MG63 (cell line): Measurements from ENCODE around the gene ATP12A. TPM values are rescaled to one million over a fixed set of nuclear protein-coding genes. Genes with fewer than 3 reads are reported as not detected.

ENCODE experiments used
- DNase-seq: peaks from one replicate; pipeline ENCODE4 v3.0.0-alpha.2; 2020
- H3K27me3 ChIP-seq: fragments of 250-450 bp; sonication (Bioruptor Pico); 2 replicates; pipeline ENCODE4 v1.5.1; 2020; ENCODE audit warnings: mild to moderate bottlenecking, moderate library complexity
- H3K36me3 ChIP-seq: fragments of 250-450 bp; sonication (Bioruptor Pico); 2 replicates; pipeline ENCODE4 v1.5.1; 2020; ENCODE audit warnings: mild to moderate bottlenecking, moderate library complexity
- H3K4me3 ChIP-seq: fragments of 250-450 bp; sonication (Bioruptor Pico); 2 replicates; pipeline ENCODE4 v1.5.1; 2020; ENCODE audit warnings: mild to moderate bottlenecking, moderate library complexity
- H3K9me3 ChIP-seq: fragments of 250-450 bp; sonication (Bioruptor Pico); 2 replicates; pipeline ENCODE4 v1.5.1; 2020; ENCODE audit warnings: mild to moderate bottlenecking, moderate library complexity
- total RNA-seq: library from RNA; depleted of rRNA; stranded (reverse); fragments of >200 nt; shearing (Covaris generic); gene quantifications from 2 replicates; pipeline ENCODE4 v1.2.3, GENCODE V29; 2014; ENCODE audit warnings: low replicate concordance

Gene ATP12A
- total RNA-seq, 1 experiment from 2014 or later, result not detected

- no peaks in the 10 kb centered on the region for H3K27me3 ChIP-seq
- H3K36me3 ChIP-seq, result no peaks in the 10 kb centered on the region
- no peak overlapping the region for H3K4me3 ChIP-seq
- H3K9me3 ChIP-seq, result no peaks in the 10 kb centered on the region
- no peak for DNase-seq
Measured at GRCh38 chr13:24659239-24659638, 21.0 kb upstream of the ATP12A start.

GRCh38 chr13:24660023-24660741, 20.0 kb upstream of the ATP12A start:
- Histone ChIP-seq H3K4me3 (no peak overlapping the region), H3K36me3 (no peaks in the 10 kb centered on the region), H3K27me3 (no peaks in the 10 kb centered on the region), H3K9me3 (no peaks in the 10 kb centered on the region)
- DNase-seq, result no peak

- Histone ChIP-seq H3K27me3 (no peaks in the 10 kb centered on the region), H3K36me3 (no peaks in the 10 kb centered on the region), H3K9me3 (no peaks in the 10 kb centered on the region), H3K4me3 (no peak overlapping the region)
- no peak for DNase-seq
Measured at GRCh38 chr13:24661713-24662112, 18.5 kb upstream of the ATP12A start.

GRCh38 chr13:24662195-24663088, 17.8 kb upstream of the ATP12A start:
- Histone ChIP-seq H3K4me3 (no peak overlapping the region), H3K27me3 (no peaks in the 10 kb centered on the region)

GRCh38 chr13:24663089-24663395, 17.2 kb upstream of the ATP12A start:
- no peak overlapping the region for H3K4me3 ChIP-seq
- no peaks in the 10 kb centered on the region for H3K9me3 ChIP-seq
- no peaks in the 10 kb centered on the region for H3K27me3 ChIP-seq
- no peak for DNase-seq
- H3K36me3 ChIP-seq, result no peaks in the 10 kb centered on the region

More at GRCh38 chr13:24662195-24663088, 17.8 kb upstream of the ATP12A start:
- no peak for DNase-seq
- H3K36me3 ChIP-seq, result no peaks in the 10 kb centered on the region
- no peaks in the 10 kb centered on the region for H3K9me3 ChIP-seq

GRCh38 chr13:24663586-24663985, 16.6 kb upstream of the ATP12A start:
- no peaks in the 10 kb centered on the region for H3K27me3 ChIP-seq
- no peaks in the 10 kb centered on the region for H3K9me3 ChIP-seq
- no peak overlapping the region for H3K4me3 ChIP-seq
- DNase-seq, result no peak
- H3K36me3 ChIP-seq, result no peaks in the 10 kb centered on the region

GRCh38 chr13:24664726-24665409, 15.3 kb upstream of the ATP12A start:
- H3K9me3 ChIP-seq, result no peaks in the 10 kb centered on the region
- DNase-seq, result no peak
- H3K36me3 ChIP-seq, result no peaks in the 10 kb centered on the region
- H3K27me3 ChIP-seq, result no peaks in the 10 kb centered on the region
- H3K4me3 ChIP-seq, result no peak overlapping the region

- DNase-seq, result no peak
Measured at GRCh38 chr13:24668511-24668910, 11.7 kb upstream of the ATP12A start.

GRCh38 chr13:24668955-24669582, 11.1 kb upstream of the ATP12A start:
- Histone ChIP-seq H3K36me3 (no peaks in the 10 kb centered on the region), H3K4me3 (no peak overlapping the region), H3K9me3 (no peaks in the 10 kb centered on the region), H3K27me3 (no peaks in the 10 kb centered on the region)
- no peak for DNase-seq

More at GRCh38 chr13:24668511-24668910, 11.7 kb upstream of the ATP12A start:
- no peaks in the 10 kb centered on the region for H3K9me3 ChIP-seq
- H3K27me3 ChIP-seq, result no peaks in the 10 kb centered on the region
- H3K4me3 ChIP-seq, result no peak overlapping the region
- no peaks in the 10 kb centered on the region for H3K36me3 ChIP-seq

GRCh38 chr13:24670174-24670573, 10.0 kb upstream of the ATP12A start:
- H3K4me3 ChIP-seq, result no peak overlapping the region
- H3K36me3 ChIP-seq, result no peaks in the 10 kb centered on the region
- DNase-seq, result no peak
- H3K27me3 ChIP-seq, result no peaks in the 10 kb centered on the region
- H3K9me3 ChIP-seq, result no peaks in the 10 kb centered on the region

GRCh38 chr13:24670961-24671381, 9.2 kb upstream of the ATP12A start:
- Histone ChIP-seq H3K9me3 (no peaks in the 10 kb centered on the region), H3K27me3 (no peaks in the 10 kb centered on the region), H3K36me3 (no peaks in the 10 kb centered on the region), H3K4me3 (no peak overlapping the region)
- DNase-seq, result peak; percentile 33

- Histone ChIP-seq H3K27me3 (no peaks in the 10 kb centered on the region), H3K9me3 (no peaks in the 10 kb centered on the region), H3K4me3 (no peak overlapping the region)
Measured at GRCh38 chr13:24671386-24672113, 8.7 kb upstream of the ATP12A start.

GRCh38 chr13:24672141-24673132, 7.8 kb upstream of the ATP12A start:
- DNase-seq, result no peak
- Histone ChIP-seq H3K27me3 (no peaks in the 10 kb centered on the region), H3K36me3 (no peaks in the 10 kb centered on the region), H3K4me3 (no peak overlapping the region), H3K9me3 (no peaks in the 10 kb centered on the region)

More at GRCh38 chr13:24671386-24672113, 8.7 kb upstream of the ATP12A start:
- H3K36me3 ChIP-seq, result no peaks in the 10 kb centered on the region
- DNase-seq, result peak; percentile 66

- no peak for DNase-seq
- H3K27me3 ChIP-seq, result peaks cover 11% of the 10 kb centered on the region
- H3K4me3 ChIP-seq, result no peak overlapping the region
- no peaks in the 10 kb centered on the region for H3K9me3 ChIP-seq
- no peaks in the 10 kb centered on the region for H3K36me3 ChIP-seq
Measured at GRCh38 chr13:24675806-24676570, 4.2 kb upstream of the ATP12A start.

GRCh38 chr13:24678151-24678550, 2.1 kb upstream of the ATP12A start:
- no peaks in the 10 kb centered on the region for H3K9me3 ChIP-seq
- H3K27me3 ChIP-seq, result peaks cover 11% of the 10 kb centered on the region
- no peaks in the 10 kb centered on the region for H3K36me3 ChIP-seq
- no peak for DNase-seq
- no peak overlapping the region for H3K4me3 ChIP-seq
